GM12872 (cell line): ENCODE data around the gene SOX8.

Source experiments
- TF ChIP-seq, protein P1 (sequence below): IDR thresholded peaks from 3 replicates; pipeline ENCODE4 v1.5.1; 2011; ENCODE audit warnings: low read depth, mild to moderate bottlenecking, low read length, moderate library complexity; ENCODE audit not compliant: insufficient read depth

Gene SOX8

DNA sequence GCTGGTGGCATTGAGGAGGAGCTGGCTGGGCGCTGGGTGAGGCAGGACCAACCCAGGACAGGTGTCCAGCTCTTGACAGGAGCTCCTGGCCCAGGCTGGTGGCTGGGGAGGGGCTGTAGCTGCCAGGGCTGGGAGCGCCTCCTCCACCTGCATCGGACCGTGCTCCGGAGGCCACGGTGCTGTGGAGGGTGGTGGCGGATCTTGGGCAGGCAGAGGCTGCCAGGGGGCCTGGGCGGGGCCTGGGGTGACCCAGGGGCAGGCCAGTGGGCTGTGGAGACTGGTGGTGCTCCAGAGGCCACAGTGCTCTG lies 32.0 kb downstream of the SOX8 start:
- TF ChIP-seq, protein P1, sequence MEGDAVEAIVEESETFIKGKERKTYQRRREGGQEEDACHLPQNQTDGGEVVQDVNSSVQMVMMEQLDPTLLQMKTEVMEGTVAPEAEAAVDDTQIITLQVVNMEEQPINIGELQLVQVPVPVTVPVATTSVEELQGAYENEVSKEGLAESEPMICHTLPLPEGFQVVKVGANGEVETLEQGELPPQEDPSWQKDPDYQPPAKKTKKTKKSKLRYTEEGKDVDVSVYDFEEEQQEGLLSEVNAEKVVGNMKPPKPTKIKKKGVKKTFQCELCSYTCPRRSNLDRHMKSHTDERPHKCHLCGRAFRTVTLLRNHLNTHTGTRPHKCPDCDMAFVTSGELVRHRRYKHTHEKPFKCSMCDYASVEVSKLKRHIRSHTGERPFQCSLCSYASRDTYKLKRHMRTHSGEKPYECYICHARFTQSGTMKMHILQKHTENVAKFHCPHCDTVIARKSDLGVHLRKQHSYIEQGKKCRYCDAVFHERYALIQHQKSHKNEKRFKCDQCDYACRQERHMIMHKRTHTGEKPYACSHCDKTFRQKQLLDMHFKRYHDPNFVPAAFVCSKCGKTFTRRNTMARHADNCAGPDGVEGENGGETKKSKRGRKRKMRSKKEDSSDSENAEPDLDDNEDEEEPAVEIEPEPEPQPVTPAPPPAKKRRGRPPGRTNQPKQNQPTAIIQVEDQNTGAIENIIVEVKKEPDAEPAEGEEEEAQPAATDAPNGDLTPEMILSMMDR: no peak

DNA sequence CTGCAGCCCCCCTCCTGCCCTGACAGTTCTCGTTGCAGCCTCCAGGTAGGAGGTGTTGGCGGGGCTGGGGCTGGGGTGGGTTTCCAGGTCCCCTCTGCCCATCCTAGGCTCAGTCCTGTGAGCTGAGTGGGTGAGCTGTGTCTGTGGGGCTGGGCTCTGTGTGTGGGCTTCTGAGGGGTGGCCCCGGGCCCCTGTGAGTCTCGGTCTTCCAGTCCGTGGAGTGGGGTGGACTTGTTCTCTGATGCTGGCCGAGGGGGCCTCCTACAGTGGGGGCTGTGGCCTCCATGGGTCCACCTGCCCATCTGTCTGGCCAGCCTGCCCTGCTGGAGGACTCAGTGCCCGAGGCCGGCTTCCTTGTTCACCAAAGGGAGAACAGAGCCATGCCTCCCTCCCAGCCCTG lies 32.7 kb downstream of the SOX8 start:
- TF ChIP-seq, protein P1: no peak

DNA sequence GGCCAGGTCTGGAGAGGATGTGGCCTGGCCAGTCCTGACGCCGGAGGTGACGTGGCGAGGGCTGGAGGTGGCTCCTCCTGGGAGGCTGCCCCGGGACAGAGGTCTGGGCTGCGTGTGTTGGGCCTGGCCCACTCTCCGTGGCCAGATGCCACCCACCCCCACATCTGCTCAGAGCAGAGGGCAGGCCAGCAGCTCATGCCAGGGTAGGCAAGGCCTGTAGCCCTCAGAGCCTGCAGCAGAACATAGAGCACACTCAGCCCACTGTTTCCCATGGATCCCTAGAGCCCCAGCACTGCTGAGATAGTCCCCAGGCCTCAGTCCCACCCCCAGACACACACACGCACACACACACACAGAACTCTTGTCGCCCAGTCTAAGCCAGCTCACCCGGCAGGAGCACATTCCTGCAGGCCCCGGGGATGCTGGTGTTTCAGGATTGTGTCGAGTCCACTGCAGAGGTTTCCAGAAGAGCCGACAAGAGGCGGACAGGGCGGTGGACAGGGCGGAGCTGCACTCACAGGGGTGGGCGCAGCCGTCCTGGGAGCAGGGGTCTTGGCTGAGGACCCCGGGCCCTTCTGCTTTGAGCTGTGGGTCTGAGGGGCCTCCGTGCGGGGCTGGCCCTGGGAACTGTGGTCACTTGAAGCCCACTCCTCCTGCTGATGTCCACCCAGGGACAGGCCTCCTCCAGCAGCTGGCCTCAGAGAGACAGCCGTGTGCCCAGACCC lies 33.4 kb downstream of the SOX8 start:
- TF ChIP-seq, protein P1: no peak

DNA sequence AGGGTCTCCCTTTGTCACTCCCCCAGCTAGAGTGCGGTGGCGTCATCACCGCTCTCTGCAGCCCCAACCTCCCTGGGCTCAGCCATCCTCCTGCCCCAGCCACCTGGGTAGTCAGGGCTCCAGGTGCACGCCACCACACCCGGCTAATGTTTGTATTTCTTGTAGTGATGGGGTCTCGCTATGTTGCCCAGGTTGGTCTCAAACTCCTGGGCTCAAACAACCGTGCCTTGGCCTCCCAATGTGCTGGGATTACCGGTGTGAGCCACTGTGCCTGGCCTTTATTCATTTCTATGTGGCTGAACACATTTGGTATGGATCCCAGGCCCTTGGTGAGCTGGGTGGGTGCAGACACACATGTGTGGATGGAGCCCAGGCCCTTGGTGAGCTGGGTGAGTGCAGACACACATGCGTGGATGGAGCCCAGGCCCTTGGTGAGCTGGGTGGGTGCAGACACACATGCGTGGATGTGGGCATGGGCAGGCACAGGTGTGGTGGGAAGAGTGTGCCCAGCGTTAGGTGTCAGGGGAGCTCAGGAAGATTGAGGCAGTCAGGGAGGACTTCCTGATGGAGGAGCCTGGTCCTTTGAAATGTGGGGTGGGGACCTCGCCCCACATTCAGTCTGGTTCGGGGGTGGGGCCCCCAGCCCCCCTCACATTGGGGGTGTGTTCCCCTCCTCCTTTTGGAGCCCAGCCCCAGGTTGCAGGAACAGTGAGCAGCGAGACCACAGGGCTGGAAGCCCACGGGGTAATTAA lies 37.1 kb downstream of the SOX8 start:
- TF ChIP-seq, protein P1: no peak

DNA sequence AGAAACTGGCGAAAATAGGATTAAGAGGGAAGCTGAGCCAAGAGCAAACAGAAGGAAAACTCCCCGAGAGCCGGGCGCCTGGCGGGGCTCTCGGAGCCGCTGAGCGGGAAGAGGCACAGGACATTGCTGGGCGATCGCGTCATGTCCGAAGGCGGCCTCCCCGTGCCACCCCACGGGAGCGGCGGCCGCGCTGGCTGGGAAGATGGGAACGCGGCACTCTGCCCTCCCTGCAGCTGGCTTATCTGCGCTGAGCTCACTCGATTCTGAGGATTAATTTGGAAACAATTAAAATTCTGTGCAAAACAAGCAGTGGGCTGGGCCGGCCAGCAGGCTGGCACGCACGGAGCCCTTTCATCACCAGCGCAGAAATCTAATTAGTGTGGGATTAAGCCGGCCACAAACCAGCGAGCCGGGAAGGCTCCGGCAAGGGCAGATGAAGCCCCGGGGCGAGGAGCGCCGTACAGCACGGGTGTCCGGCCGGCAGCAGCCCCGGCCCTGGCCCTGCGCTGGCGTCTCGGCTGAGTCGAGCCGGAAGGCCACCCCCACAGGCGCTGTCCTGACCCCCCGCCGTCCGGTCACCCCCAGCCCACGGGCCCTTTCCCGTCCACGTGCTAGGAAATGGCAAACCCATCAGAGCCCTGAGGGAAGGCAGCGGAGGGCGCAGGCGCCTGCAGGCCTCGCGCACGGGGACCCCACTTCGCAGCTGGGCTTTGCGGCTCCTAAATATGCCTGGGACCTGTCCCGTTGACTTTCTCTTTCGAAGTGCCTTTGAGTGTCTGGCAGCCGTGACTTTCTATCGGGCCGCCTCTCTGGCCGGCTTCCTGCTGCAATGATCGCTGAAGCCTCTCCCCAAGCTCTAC lies 37.9 kb downstream of the SOX8 start:
- TF ChIP-seq, protein P1: no peak

DNA sequence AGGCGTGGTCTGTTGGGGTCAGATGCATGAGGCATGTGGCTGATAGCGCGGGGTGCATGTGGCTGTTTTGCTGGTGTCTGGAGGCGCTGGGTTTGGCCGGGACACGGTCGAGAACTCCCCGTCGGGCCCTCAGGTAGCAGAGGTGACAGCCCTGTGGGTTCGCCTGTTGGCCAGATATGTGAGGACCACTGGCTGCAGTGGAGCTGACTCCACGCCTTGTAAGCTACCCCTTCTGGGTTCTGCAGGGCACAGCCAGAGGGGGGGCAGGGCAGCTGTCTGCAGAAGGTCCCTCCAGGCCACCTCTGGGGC lies 38.5 kb downstream of the SOX8 start:
- TF ChIP-seq, protein P1: no peak

DNA sequence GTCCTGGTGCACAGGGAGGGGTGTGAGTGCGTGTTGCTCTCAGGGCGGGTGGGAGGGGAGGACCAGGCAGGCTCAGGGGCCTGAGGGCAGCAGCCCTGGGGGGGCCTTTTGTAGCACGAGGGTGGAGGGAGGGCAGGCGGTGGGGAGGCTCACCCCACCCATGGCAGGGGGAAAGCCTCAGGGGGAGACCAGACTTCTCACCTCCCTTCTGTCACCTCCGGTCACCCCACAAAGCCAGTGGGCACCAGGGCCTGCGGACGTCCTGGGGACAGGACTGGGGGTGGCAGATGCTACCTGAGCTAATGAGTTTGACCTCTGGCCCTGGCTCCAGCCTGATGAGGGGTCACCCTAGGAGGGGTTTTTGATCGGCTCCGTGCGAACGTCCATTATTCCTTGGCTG lies 39.0 kb downstream of the SOX8 start:
- TF ChIP-seq, protein P1: no peak
